GM19438 (cell line): ENCODE measurements around the gene CCL1.

Experiments
- ATAC-seq: cut with Tn5 transposase; IDR thresholded peaks from one replicate; pipeline ENCODE4 v1.9.1; 2021; ENCODE audit warnings: low read depth; ENCODE audit not compliant: unreplicated experiment

The CCL1 gene

DNA sequence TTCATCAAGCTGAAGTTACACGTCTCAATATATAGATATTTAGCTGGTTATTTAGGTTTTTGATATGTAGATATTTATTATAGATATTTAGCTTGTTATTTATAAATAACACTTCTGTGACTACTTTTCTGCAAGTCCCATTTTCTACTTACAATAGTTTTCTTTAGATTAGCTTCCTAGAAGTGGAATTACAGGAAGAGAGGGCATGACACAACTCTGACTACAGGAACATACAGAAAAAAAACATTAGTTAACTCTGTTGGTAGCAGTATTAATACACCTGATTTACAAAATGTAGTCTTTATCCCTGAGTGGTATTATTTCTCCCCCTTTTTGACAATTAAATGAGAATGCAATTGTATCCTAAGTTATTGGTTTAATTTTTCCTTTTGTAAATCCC, 21.2 kb upstream of the CCL1 start:
- no peak for ATAC-seq

DNA sequence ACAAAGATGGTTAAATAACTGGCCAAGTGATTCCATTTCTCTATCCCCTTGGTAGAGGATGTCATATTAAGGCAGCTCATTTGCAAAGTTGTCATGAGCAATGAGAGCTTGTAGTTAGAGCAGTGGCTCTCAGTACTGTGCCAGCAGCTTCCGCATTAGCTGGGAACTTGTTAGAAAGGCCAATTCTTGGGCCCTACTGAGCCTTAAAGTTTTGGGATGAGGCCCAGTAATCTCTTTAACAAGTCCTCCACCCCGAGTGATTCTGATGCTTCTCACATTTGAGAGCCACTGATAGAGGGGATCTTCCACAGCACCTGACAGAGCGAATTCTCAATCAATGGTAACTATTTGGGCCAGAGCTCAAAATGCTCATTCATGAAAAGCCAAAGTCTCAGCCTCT, 20.2 kb upstream of the CCL1 start:
- no peak for ATAC-seq

GRCh38 chr17:34382621-34383124, 19.6 kb upstream of the CCL1 start:
- ATAC-seq = no peak

GRCh38 chr17:34379868-34380267, 16.8 kb upstream of the CCL1 start:
- no peak for ATAC-seq

- ATAC-seq = peak; percentile 66
These were observed 15.7 kb upstream of the CCL1 start for GRCh38 chr17:34378664-34379101.

DNA sequence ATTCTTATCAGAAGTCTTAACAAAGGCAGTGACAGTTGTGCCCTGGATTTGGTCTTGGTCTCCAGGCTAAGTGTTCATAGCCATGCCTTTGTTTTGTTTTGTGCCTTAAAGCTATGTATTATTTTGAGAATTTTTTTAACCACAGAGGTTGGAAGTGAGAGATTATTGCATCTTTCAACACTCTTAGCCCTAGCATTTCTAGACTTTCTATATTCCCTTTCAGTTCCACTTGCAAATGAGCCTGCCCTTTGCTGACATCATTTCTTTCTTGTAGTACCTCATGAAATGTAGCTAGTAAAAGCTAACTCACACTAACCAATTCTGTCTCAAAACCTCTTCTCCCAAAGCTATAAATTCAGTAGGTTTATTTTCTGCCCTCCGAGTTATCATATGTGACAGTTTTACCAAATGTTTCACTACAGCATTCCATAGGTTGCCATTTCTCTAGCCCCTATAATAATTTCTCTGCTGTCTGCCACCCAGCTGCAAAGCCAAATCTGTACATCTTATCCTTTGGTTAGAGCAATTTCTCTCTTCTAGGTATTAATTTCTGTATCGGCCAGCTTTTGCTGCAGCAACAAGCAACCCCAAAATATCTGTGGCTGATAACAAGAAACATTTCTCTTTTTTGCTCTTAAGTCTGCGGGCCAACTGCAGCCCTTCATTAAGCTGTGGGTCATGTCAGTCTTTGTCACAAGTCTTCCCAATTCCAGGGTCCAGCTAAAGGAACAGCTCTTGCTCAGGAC, 14.2 kb upstream of the CCL1 start:
- ATAC-seq = no peak

GRCh38 chr17:34375426-34375997, 12.5 kb upstream of the CCL1 start:
- ATAC-seq = no peak

GRCh38 chr17:34374457-34374856, 11.4 kb upstream of the CCL1 start:
- ATAC-seq = no peak

- ATAC-seq = no peak
These were observed 8.5 kb upstream of the CCL1 start for GRCh38 chr17:34371405-34372100.

DNA sequence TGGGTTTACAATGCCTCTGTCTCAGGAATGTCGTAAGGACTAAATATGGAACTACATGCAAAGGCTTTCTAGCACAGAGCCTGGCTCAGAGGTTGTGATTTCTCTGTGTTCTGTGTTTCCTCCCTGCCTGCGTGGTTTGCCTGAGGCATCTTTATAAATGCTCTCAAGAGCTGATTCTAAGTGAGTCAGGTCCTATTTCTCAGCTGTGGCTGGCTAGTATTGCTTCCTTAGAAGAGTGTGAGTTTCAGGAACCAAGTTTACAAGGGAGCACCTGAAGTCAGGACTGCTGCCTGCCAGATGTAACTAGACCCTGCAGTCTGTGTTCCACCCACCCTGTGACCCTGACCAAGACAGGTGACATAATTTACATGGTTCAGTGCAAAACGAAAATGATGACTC, 8.0 kb upstream of the CCL1 start:
- ATAC-seq = no peak

DNA sequence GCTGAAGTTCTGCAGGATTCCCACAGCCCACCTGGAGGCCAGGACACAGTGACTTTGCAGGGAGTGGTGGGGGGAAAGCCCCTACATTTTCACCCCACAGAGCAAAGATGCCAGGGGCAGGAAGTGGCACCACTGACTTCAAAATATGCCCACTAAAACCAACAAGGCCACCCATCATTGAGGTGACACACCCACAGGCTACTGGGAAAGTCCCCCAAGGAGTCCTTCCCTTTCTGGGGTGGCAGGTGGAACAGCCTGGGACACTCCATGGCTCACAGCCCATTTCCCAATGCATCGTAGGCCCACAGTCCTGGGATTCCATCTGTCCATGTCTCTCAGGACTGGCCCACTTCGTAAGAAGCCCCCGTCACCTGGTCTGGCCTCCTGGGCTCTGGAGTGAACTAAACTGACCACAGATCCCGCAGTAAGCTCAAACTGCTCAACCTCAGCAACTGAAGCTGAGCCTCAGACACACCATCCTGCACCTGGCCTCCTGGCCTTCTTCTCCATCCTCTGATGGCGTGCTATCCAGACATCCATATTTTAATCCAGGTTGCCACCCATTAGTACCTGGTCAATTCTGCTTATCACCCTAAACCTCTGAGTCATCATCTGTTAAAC, 7.5 kb upstream of the CCL1 start:
- ATAC-seq = no peak

GRCh38 chr17:34369571-34369970, 6.5 kb upstream of the CCL1 start:
- no peak for ATAC-seq

DNA sequence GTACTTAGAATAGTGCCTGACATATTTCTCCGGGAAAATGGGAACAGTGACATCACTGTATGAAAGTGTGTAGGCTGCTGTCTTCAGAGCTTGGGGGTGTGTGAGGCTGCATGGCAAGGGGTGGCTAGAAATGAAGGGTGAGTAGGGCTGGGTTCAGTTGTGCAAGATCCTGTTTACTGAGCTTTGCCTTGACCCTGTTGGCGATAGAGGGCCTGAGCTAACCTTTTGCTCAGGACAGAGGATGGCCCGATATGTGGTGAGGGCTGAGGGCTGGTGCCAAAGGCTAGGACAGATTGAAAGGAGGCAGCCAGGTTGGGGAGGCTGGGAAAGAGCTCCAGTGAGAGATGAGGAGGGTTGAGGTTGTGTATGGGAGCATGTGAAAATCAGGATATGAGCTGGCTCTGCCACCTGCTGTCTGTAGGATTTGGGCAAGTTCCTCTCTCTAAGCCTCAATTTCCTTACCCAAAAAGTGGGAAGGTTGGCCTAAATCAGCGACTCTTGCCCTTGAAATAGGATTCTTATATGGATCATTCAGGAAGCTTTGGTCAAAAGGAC, 6.0 kb upstream of the CCL1 start:
- no peak for ATAC-seq

DNA sequence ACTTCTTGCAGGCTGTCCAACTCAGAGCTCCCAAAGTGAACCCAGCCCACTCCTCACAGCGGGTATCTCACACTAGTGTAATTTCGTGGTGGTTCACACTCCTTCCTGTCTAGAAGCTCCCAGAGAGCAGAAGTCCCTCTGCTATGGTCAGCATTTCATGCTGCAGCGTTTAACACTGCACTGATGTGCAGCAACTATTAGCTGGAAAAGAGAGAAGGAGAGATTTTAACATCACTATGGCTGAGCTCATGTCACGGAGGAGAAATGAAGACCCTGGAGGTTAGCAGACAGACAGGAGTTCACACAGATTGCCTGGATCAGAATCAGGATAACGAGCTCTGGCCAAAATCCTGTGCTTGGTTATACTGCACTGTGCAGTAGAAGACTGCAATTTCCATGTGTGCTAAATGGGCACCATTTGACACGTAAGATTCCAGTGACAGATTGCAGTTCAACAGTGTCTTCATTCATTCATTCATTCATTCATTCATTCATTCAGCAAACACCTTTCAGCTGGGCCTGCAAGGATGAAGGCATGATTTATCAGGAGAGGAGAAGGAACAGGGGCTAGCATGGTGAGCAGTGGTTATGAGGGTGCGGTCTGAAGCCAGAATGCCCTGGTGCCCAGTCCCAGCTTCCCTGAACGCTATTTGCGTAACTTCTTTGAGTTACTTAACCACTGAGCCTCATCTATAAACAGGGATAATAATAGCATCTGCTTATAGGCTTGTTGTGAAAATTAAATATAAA, 5.3 kb upstream of the CCL1 start:
- no peak for ATAC-seq

DNA sequence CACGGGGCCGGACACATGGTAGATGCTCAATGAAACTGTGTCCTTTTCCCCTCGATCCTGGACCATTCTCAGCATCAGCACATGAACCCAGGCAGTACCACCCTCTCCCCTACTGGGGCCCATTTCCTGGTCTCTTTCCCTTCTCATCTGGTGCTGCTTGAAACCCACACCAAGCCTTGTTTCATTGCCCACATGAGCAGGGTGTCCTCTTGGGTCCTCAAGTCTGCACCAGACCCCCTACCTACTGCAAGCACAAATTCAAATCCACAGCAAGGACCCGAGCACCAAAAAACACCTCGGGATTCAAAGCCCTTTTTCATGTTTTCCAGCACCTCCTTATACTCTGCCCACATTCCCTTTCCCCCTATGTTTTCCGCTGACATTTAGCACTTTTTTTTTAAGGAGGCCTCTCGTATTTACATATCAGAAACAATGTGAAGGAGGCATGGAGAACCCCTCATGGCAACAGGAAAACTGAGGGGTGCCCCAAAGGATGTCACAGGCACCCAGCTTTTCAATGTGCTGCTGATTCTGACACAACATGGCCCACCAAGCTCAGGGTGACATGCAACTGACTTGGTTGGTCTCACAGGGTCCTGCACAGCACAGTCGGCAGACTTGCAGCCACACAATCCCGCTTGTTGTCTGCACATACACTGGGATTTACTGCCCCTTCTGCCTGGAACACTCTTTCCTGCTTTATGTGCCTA, 4.6 kb upstream of the CCL1 start:
- no peak for ATAC-seq

DNA sequence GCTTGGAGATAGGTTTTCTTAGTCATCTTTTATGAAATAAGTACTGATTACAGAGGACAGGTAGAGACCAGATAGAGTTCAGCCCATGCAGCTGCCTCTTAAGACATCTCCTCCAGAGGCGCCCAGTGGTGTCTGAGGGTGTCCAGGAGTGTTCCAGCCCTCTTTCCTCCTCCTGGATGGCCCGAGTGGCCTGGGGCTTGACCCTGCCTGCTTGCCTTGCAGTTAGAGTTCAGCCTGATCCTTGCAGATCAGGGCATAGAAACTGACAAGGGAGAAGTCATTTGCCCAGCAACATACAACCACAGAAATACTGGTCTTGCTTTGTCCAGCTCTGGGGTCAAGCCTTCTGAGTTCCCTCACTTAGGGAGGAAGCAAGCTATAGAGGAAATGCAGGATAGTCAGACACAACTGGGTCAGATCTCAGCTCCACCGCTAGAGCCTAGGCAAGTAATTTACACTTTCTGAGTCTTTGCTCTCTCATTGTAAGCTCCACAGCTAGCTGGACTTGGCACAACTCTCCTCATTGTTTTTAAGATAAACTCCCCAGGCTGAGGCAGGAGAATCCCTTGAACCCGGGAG, 3.6 kb upstream of the CCL1 start:
- ATAC-seq = no peak

GRCh38 chr17:34366010-34366409, 3.0 kb upstream of the CCL1 start:
- ATAC-seq = no peak

DNA sequence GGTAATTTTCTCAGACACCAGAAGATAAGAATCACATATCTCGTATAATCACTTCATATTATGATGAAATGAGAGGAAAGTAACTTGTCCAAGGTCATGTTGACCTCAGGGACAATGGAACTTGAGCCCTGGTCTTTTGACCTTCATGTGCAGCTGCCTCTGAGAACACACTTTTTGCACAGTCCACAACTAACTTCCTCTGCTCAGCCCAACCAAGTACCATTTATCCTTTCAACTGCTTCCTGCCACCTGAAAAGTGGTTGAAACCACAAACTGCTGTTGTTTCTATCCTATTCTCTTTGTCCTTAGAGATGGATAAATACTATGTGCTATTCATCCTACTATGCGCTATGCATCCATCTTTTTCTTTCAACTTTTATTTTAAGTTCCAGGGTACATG, 2.3 kb upstream of the CCL1 start:
- no peak for ATAC-seq

- no peak for ATAC-seq
These were observed 1.7 kb upstream of the CCL1 start for GRCh38 chr17:34364751-34365150.
